HG02642 (cell line): ENCODE measurements around the gene MAP2K6.

Source experiments
- ATAC-seq: cut with Tn5 transposase; IDR thresholded peaks from one replicate; pipeline ENCODE4 v1.9.1; 2021; ENCODE audit warnings: mild to moderate bottlenecking; ENCODE audit not compliant: unreplicated experiment, poor library complexity

The MAP2K6 gene

GRCh38 chr17:69480245-69480644, 65.7 kb downstream of the MAP2K6 start:
- ATAC-seq, result no peak

DNA sequence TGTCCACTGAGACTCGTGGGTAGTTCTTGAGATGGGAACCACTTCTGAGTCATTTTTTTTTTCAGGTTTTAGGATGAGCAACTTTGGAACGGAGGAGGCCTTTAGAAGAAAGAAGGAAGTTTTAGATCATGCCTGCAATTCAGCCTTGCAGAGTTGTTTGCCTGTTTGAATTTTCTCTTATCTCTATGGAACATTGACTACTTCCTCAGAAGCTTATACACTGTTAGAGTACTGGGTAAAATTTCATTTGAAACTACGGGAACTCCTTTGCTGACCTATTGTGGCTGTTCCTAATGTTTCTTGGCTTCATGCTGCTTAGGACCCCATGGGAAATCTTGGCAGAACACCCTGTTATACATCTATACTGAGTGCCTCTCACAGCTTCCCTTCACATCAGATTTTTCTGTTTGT, 70.8 kb downstream of the MAP2K6 start:
- no peak for ATAC-seq

DNA sequence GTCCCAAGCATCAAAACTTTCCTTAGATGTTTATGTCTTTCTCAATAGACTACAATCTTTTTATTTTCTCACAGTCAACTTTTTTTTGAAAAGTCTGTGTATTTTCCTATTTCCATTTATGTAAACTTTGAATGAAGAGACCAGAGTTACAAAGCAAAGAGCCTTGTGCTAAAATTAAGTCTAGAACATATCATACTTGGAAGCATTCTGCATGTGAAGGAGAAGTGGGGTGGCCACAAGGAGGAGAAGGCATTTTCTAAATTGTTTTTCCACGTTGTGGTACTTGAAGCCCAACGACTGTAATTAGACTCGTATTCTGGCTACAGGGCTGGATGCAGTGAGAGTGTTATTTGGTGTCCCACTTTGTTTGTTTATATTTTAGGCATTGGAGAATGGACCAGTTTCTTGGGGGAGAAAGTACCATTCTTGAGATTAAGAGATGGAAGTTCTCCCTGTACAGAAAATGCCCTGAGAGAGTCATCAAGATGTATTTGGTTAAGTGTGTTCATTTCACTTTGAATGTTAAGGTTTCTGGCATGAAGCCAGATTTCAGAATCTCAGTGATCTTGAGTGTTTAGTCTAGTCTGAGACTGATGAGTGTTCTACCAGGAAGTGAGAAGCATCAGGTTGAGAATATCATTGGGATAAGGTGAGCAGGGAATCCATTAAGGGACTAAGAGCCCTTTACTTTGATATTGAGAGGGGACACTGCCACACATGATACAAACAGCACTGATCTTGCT, 71.6 kb downstream of the MAP2K6 start:
- no peak for ATAC-seq

- no peak for ATAC-seq
These were observed 72.5 kb downstream of the MAP2K6 start for GRCh38 chr17:69486779-69487637.

DNA sequence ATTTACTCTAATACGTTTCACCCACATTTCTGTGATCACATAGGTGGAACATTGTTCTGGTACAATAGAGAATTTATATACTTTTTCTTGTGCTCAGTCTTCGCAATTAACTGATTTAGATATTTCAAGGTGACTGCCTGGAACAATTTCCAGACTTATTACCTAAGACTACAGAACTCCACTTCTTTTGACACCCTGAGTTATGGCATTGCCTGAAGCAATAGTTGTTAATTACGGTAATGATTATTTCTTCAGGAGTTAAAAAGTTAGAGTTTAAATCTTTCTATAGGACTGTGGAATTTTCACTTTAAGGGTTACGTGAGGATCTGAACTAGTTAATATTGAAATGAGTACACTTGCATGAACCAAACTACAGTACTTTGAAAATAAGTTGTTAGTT, 74.8 kb downstream of the MAP2K6 start:
- ATAC-seq, result no peak

GRCh38 chr17:69492410-69493071, 78.0 kb downstream of the MAP2K6 start:
- no peak for ATAC-seq

DNA sequence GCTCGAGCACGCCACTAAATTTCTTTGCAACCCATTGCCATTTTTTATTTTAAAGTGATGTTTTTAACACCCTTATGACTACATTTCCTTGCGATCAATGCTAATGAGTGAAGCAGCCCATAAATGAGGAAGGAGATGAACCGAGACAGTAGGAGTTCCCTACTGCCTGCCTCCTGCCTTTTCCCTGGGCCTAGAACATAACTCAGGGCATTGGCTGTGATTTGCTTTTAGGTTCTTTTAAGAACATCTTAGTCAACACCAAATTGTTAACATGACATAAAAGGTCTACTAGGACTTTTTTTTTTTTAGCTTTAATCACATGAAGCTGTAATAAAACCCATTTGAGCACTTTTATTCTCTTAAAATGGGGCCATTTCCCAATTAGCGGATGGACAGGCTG, 81.3 kb downstream of the MAP2K6 start:
- no peak for ATAC-seq

DNA sequence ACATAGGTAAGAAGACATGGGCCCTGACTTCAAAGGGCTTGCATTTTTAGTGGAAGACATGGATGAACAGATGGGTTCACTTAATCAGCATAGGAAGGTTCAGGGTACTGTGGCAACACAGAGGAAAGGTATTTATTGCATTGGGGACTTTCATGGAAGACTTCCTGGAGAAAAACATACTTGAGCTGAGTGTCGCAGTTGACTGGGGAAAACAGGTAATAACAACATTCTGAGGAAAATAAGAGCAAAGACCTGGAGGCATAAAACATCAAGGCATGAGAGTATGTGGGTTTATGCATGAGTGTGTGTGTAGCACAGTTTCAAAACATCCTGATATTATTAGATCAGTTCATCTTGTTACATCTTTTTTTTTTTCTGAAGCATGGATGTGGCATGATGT, 82.7 kb downstream of the MAP2K6 start:
- no peak for ATAC-seq

GRCh38 chr17:69499318-69499717, 84.8 kb downstream of the MAP2K6 start:
- ATAC-seq, result no peak

- ATAC-seq, result no peak
These were observed 86.5 kb downstream of the MAP2K6 start for GRCh38 chr17:69500911-69501429.

GRCh38 chr17:69501591-69502468, 87.3 kb downstream of the MAP2K6 start:
- ATAC-seq, result peak; percentile 44

DNA sequence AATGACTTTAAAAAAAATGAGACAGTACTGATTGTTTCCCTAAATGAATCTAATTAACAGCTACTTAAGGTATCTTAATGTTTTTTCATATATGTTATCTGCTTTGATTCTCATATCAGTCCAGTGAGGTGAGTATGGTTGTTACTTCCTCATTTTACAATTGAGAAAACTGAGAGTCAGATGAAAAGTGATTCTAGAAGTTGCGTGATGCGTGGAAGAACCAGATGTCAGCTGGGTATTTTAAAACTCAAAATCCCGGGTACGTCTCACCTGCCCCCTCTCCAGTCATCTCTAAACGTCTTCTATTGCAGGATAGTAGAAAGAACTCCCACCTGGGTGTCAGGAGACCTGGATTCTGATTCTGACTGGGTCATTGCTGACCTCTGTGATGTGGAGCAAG, 89.2 kb downstream of the MAP2K6 start:
- ATAC-seq, result peak; percentile 83

DNA sequence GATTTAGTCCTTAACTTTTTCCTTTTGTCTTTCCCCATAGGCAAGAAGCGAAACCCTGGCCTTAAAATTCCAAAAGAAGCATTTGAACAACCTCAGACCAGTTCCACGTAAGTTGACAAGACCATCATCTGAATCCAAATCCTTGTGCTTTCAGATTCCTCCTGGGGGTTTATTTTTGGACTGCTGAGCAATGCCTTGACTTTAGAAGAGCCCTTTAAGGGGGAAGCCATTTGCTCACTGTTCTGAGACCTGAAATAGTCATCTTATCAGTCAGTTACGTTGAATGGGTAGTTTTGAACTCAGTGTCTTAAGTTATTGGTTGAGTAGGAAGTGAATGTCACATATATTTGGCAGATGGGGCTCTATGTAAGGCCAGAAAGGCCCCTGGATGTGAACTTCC, 91.2 kb downstream of the MAP2K6 start:
- ATAC-seq, result no peak

GRCh38 chr17:69506489-69506888, 92.0 kb downstream of the MAP2K6 start:
- no peak for ATAC-seq

DNA sequence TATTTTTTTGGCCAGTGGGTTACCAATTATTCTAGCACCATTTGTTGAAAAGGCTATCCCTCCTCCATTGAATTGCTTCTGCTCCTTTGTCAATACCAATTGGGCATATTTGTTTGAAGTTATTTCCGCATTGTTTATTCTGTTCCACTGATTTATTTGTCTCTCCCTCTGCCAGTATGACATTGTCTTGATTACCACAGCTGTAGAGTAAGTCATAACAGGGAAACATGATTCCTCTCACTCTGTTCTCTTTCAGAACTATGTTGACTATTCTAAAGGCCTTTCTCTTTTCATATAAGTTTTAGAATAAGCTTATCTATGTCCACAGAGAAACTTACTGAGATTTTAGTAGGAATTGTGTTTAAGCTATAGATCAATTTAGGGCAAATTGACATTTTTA, 94.3 kb downstream of the MAP2K6 start:
- no peak for ATAC-seq

- no peak for ATAC-seq
These were observed 96.8 kb downstream of the MAP2K6 start for GRCh38 chr17:69511250-69511649.

DNA sequence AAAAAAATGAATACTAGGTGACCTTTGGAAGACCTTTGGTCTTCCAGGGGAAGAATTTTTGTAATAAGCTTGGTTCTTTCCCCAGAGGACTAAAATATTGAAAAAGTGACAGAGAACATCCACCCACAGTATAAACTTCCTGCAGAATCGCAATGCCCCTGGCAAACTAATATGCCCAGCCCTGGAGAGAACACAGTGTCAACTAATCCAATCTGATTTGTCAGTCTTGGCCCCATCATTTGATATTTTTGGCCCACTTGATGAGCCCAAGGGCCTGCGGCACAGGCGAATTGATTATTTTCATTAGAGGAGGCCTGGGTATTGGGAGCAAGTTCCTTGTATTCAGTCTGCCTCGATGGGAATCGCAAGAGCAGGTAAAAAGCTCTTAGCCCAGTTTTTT, 98.4 kb downstream of the MAP2K6 start:
- no peak for ATAC-seq

GRCh38 chr17:69516225-69516624, 101.7 kb downstream of the MAP2K6 start:
- no peak for ATAC-seq

- ATAC-seq, result peak; percentile 92
These were observed 102.4 kb downstream of the MAP2K6 start for GRCh38 chr17:69516911-69517310.

DNA sequence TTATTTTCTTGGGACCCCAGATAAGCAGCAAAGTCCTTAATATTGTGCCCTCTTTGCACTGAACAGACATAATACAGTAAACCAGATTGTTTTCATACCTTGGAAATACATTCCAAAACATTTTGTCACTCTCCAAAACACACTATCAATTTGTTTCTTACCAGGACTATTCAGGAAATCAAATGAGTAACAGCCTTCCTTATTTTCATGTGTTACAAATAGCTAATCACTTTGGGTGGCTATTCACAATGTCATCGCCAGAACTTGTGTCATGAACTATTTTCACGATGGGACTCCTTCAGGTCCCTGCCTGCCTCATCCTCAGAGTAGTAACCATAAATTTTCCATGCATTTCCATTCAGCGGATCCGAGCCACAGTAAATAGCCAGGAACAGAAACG, 104.5 kb downstream of the MAP2K6 start:
- ATAC-seq, result no peak
